ENCODE data around the gene MALRD1.

DNA sequence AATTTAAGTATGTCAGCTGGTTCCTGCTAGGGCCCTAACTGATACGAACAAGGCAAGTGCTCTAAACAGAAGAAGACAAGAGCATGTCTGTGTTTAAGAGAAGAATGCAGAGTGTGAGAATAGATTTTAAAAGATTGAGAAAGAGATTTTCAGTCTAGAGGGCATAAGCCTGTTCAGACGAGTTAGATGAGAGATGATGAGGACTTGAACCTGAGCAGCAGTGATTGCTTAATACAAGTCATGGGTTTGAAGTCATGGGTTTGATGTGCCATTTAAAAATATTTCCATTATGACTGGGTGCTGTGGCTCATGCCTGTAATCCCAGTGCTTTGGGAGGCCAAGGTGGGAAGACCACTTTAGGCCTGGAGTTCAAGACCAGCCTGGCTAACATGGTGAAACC, 658.8 kb downstream of the MALRD1 start:
- TF ChIP-seq POLR2A (IDR thresholded peaks at IDR 0.05; ENCODE audit: low read length) (no peak), GATA1 (IDR thresholded peaks at IDR 0.05; ENCODE audit: low read depth, low read length) (no peak)

Data from erythroblast (primary cell).